Left ventricle myocardium inferior (tissue), 1 donor: Measurements from ENCODE around the gene CAPRIN2. TPM values are rescaled to one million over a fixed set of nuclear protein-coding genes. Genes with fewer than 3 reads are reported as not detected.

Experiments
- DNase-seq: peaks from one replicate; pipeline ENCODE4 v3.0.0-alpha.2; 2020
- H3K27ac ChIP-seq: fragments of 200-600 bp; replicated peaks from 2 replicates; pipeline ENCODE4 v1.8.0; 2021
- H3K27me3 ChIP-seq: fragments of 200-600 bp; 2 replicates; pipeline ENCODE4 v1.8.0; 2021; ENCODE audit warnings: low read depth
- H3K36me3 ChIP-seq: fragments of 200-600 bp; 2 replicates; pipeline ENCODE4 v1.8.0; 2021
- H3K4me1 ChIP-seq: fragments of 200-600 bp; 2 replicates; pipeline ENCODE4 v1.8.0; 2021
- H3K4me3 ChIP-seq: fragments of 200-600 bp; 2 replicates; pipeline ENCODE4 v1.8.0; 2021; ENCODE audit warnings: mild to moderate bottlenecking, moderate library complexity
- H3K9me3 ChIP-seq: fragments of 200-600 bp; replicated peaks from 2 replicates; pipeline ENCODE4 v1.8.0; 2021
- intact Hi-C: fragments of 100-400 bp; cut with micrococcal nuclease; formaldehyde crosslinking; loops from one replicate; pipeline ENCODE4 v1.11.0; 2022
- total RNA-seq: library from RNA; stranded (reverse); fragmentation: NEBNext Ultra II Directional; extraction: Animal tissue kit (Norgen Biotek cat#: 25700); gene quantifications from one replicate; pipeline ENCODE4 v1.2.1, GENCODE V29; 2021
- TF ChIP-seq, protein P1 (sequence below): fragments of 200-600 bp; IDR thresholded peaks from 2 replicates; pipeline ENCODE4 v1.8.0; 2021; ENCODE audit warnings: antibody characterized with exemption, mild to moderate bottlenecking, borderline replicate concordance
- donor health status: DM: no; HTN: yes; CAD: no; lungs with severe emphysema.

The CAPRIN2 gene
- total RNA-seq, 1 donor from 2014 or later = 27.5 TPM

DNA sequence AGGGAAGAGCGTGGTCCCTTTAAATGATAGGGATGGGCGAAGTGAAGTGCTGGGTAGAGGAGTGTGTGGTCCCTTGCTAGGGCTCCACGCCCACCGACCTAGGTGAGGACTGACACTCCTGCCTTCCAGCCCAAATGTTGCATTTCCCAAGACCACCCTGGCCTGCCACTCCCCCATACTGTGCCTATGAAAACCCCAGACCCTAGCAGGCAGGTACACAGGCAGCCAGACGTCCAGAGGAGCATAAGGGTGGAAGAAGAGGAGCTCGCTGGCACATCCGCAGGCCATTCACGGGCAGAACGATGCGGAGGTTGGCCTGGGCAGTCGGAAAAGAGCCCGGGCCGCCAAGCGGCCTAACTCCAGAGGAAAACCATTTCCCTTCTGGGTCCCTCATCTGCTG, 58.3 kb downstream of the CAPRIN2 start:
- Histone ChIP-seq H3K9me3 (no peaks in the 10 kb centered on the region), H3K4me3 (peak overlapping the region; percentile 97), H3K27ac (peak overlapping the region; percentile 70), H3K4me1 (peaks cover 45% of the 10 kb centered on the region), H3K27me3 (no peaks in the 10 kb centered on the region), H3K36me3 (no peaks in the 10 kb centered on the region)
- no peak for DNase-seq
- TF ChIP-seq, protein P1, sequence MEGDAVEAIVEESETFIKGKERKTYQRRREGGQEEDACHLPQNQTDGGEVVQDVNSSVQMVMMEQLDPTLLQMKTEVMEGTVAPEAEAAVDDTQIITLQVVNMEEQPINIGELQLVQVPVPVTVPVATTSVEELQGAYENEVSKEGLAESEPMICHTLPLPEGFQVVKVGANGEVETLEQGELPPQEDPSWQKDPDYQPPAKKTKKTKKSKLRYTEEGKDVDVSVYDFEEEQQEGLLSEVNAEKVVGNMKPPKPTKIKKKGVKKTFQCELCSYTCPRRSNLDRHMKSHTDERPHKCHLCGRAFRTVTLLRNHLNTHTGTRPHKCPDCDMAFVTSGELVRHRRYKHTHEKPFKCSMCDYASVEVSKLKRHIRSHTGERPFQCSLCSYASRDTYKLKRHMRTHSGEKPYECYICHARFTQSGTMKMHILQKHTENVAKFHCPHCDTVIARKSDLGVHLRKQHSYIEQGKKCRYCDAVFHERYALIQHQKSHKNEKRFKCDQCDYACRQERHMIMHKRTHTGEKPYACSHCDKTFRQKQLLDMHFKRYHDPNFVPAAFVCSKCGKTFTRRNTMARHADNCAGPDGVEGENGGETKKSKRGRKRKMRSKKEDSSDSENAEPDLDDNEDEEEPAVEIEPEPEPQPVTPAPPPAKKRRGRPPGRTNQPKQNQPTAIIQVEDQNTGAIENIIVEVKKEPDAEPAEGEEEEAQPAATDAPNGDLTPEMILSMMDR = no peak
- intact Hi-C loops = no loop called here

DNA sequence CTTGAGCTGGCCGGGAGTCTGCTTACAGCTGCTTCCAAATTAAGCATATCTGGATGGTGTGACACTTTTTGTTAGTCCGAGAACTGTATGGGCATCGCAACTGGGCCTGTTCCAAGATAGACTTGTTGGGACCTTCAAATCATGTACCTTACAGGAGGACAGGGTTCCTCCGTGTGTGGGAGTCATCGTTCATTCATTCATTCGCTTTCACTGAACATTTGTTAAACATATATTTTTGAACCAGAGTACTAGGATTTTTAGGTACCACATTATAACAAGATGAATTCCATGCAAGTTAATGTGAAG, 58.7 kb downstream of the CAPRIN2 start:
- no peaks in the 10 kb centered on the region for H3K9me3 ChIP-seq
- intact Hi-C loops = no loop called here
- peak overlapping the region; percentile 70 for H3K27ac ChIP-seq
- TF ChIP-seq, protein P1 = no peak
- peaks cover 49% of the 10 kb centered on the region for H3K4me1 ChIP-seq
- DNase-seq = no peak
- no peaks in the 10 kb centered on the region for H3K36me3 ChIP-seq
- peak overlapping the region; percentile 97 for H3K4me3 ChIP-seq
- H3K27me3 ChIP-seq = no peaks in the 10 kb centered on the region

- peak within 1 kb of the TSS; percentile 97 for H3K4me3 ChIP-seq
- DNase-seq = peak; percentile 93
- no peaks in the 10 kb centered on the region for H3K9me3 ChIP-seq
- H3K36me3 ChIP-seq = no peaks in the 10 kb centered on the region
- intact Hi-C loops = no loop called here
- TF ChIP-seq, protein P1 = peak; percentile 42
- no peaks in the 10 kb centered on the region for H3K27me3 ChIP-seq
- peaks cover 54% of the 10 kb centered on the region for H3K4me1 ChIP-seq
- H3K27ac ChIP-seq = peak within 1 kb of the TSS; percentile 70
These were observed 59.3 kb downstream of the CAPRIN2 start, which contains the start of gene IPO8 for GRCh38 chr12:30695199-30696102. Gene IPO8 (minus strand): TSS chr12:30695869. CDS start chr12:30695647, 222 bp downstream.

- intact Hi-C loops = no loop called here
- TF ChIP-seq, protein P1 = no peak
- no peak for DNase-seq
- peak overlapping the region; percentile 70 for H3K27ac ChIP-seq
- peaks cover 54% of the 10 kb centered on the region for H3K4me1 ChIP-seq
- H3K4me3 ChIP-seq = peak overlapping the region; percentile 97
- no peaks in the 10 kb centered on the region for H3K27me3 ChIP-seq
- no peaks in the 10 kb centered on the region for H3K9me3 ChIP-seq
- peaks cover 4% of the 10 kb centered on the region for H3K36me3 ChIP-seq
These were observed 60.1 kb downstream of the CAPRIN2 start for GRCh38 chr12:30694412-30695198.

DNA sequence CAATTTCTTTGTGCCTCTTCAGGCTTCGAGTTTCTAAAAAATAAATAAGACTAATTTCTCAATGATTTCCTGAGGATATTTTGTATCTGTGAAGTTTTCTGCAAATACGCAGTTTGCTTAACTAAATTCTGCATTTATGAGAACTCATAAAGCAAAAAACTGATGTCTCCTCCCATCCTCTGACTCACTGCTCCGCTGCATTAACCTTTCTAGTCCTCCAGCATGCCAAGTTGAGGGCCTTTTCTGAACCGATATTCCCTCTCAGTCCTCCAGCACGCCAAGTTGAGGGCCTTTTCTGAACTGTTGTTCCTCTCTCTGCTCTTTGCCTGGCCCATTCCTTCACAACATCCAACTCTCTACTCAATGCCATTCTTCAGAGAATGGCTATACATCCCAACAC, 62.3 kb downstream of the CAPRIN2 start:
- H3K27ac ChIP-seq = no peak overlapping the region

More for the DNA sequence above, 62.3 kb downstream of the CAPRIN2 start:
- Histone ChIP-seq H3K36me3 (peaks cover 4% of the 10 kb centered on the region), H3K4me1 (peaks cover 54% of the 10 kb centered on the region), H3K9me3 (no peaks in the 10 kb centered on the region), H3K27me3 (no peaks in the 10 kb centered on the region), H3K4me3 (no peak overlapping the region)
- TF ChIP-seq, protein P1 = no peak
- intact Hi-C loops = no loop called here
- DNase-seq = no peak
